Ramos (cell line): ENCODE results near the gene MARCHF9.

ENCODE experiments used
- in situ Hi-C: fragments of 300-500 bp; cut with MboI; formaldehyde crosslinking; loops from one replicate; pipeline ENCODE4 v1.14.3; 2022; ENCODE audit warnings: low sequenced_read_pairs; ENCODE audit not compliant: unreplicated experiment

Gene MARCHF9

DNA sequence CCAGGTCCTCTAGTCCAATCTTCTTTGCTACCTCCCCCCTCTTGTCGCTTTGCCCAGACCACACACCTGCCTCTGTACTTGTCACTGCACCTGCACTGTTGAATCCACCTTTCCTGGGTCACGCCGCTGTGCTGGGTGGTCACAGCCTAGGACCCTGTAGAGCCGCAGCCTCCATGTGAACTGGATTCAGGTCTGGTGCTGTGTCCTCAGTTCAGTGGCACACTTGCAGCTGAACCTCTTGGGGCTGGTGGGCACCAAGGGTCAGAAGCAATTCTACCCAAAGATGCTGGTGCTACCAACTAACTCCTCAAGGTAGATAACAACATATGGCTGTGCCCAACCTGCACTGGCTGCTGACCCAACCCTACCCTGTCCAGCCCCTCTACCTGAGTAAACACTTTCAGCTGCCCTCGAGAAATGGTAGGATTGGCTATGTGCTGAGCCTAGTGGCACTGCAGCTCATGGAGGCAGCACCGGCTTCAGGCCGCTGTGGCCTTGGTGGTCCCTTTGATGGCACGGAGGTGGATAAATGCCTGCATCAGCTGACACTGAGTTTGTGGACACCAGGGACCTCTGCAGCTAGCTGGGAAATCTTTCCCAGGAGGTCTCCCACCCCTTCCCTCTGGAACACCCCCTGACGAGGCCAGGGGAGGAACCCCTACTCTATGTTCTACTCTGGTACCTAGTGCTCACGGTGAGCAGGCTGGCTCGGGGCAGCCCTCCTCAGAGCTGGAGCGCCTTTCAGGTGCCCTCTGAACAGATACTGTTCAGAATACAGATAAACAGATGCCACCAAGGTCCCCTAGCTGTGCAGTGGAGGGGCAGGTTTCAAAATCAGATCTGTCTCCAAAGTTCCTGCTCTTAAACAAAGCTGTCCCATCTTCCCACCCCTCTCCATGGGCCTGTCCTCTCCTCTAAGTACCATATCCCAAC, 30.6 kb upstream of the MARCHF9 start:
- in situ Hi-C loops = no loop called here

DNA sequence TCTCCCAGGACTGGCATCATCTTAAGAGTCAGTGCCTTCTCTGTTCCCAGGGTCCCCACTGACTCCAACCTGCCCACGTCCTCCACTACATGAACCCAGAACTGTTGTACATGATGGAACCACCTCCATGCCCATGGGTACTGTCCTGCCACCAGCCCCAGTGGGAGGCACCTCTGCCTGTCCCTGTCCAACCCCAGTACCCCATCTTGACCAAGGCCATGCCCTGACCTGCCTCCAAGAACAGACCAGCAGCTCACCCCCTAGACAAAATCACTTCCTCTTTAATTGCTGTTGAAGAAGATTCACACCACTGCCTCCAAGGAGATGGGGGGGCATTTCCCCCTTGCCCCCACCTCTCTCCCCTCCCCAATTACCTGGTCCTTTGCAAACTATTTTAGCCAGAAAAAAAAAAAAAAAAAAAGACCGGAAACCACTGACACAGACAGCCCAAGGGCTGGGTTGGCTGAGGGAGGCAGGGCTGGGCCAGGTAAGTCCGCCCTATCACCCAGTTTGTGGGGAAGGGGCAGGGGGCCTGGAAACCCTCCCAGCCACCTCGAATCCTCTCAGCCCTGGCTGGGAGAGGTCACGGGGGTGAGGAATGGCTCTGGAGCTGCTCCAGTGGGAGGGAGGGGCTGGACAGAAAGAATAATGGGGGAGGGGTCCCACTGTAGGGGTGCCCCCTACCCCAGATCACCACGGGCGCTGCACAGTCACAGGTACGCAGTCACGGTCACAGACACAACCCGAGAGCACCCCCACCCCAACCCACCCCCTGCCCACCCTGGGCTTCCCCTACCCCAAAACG, 29.8 kb upstream of the MARCHF9 start:
- in situ Hi-C loops = no loop called here

DNA sequence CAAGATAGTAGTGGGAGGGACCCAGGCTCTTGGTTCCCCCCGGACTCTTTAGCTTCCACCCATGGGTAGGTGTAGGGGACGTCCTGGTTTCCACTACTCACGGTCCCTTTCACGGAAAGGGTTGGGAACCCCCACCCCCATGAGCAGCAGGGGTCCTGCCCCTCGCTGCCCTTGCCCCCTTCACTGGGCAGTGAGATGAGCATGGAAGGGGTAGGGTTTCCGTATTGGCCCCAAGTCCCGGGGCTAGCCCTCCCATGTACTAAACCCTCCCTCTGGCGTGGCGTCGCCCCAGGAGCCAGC, 29.1 kb upstream of the MARCHF9 start:
- in situ Hi-C loops = no loop called here

DNA sequence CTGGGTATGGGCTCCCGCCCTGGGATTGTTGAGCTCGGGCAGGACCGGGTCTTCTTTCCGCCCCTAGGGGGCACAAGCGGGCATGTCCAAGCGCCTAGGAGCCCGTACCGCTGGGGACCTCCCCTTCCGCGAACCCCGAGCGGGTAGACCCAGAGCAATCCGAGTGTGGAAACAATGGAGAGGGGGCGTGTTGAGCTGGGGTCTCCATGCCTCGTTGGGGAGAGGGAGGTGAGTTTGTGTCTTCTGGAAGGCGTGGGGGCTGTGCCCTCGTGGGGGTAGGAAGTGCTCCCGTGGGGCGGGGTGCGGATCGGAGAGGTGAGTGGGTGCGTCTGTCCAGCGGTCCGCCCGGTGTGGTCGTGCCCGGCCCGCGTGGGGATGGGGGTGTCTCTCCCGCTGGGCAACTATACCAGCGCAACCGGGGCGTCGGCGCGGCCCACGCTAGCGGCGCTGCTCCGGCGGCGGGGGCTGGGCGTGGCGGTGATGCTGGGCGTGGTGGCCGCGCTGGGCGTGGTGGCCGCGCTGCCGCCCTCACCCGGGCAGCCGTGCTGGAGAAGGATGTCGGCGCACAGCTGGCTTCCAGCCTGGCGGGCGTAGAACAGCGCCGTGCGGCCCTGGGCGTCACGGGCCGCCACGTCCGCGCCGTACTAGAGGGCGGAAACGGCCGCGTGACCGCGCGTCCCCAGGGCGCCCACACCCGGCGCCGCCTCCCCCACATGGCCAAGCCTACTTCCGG, 28.6 kb upstream of the MARCHF9 start:
- in situ Hi-C loops = no loop called here

DNA sequence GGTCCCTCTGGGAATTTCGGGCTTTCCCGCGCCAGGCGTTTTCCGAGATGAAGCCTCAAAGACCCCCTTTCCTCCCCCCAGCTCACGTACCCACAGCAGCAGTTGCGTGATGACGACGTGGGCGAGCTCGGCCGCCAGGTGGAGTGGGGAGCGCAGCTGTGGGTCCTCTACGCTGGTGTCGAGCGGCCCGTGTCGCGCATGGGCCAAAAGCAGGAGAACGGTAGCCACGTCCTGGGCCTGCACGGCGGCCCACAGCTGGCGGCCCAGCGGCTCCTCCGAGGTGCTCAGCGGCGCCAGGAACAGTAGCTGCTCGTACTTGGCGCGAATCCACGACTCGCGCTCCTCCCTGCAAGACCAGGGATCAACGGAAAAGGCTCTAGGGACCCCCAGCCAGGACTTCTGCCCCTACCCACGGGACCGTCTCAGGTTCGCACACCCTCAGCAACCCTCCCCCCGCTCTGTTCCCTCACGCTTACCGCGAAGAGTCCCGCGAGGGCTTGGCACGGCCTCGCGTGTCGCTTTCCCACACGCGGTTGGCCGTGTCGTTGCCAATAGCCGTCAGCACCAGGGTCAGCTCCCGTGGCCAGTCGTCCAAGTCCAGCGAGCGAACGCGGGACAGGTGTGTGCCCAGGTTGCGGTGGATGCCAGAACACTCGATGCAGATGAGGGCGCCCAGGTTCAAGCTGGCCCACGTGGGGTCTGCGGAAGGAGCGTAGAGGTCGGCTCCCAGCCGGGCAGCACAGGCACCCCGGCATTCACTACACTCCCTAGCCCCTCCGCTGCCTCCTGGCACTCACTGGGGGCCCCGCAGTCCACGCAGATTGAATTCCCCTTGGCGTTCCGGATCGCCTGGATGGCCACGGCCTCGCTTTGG, 27.8 kb upstream of the MARCHF9 start:
- in situ Hi-C loops = no loop called here

DNA sequence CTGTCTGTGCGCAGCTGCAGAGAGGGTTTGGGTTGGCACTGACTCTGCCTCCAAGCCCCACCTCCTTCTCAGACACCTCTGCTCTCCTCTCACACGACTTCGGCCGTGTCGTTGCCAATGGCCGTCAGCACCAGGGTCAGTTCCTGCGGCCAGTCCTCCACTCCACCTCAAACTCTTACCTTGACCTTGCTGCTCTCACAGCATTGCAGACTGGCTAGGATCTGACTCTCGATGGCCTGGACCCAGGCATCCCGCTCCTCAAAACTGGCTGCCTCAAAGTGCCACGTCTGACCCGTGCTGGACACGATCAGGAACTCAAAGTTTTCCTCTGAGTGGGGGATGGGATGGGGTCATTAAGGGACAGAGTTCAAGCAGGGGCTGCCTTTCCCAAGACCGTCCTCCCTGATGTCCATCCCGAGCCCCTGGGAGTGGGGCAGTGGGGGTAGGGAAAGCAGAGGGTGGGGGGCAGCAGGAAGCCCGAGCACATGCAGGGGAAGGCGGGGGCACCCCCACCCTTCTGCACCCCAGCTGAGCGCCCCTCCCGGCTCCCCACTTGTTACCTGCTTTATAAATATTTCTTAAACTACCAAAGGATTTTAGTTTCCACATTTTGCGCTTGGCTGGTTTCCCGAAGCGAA, 27.0 kb upstream of the MARCHF9 start:
- in situ Hi-C loops = no loop called here

DNA sequence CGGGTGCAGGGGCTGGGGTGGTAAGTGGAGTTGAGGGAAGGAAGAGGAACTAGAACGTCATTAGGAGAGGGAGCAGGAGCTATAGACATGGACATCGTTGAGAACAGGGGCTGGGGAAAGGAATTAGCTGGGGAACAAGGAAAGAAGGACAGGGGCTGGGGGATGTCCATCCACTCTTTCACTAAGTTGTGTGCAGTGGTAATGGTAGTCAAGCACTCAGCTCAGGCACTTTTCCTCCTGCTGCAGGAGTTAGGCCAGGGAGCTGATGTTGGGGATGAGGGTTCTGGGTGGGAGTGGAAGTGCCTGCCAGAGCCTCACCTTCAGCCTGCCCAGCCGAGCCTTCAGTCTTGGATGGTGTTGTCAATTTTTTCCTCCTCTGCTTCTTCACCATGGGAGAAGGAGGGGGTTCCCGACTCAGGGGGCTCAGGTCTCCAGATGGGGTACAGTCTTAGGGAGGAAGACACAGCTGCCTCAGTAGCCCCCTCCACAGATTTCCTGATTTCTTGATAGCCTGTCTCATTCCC, 25.5 kb upstream of the MARCHF9 start:
- in situ Hi-C loops = no loop called here

DNA sequence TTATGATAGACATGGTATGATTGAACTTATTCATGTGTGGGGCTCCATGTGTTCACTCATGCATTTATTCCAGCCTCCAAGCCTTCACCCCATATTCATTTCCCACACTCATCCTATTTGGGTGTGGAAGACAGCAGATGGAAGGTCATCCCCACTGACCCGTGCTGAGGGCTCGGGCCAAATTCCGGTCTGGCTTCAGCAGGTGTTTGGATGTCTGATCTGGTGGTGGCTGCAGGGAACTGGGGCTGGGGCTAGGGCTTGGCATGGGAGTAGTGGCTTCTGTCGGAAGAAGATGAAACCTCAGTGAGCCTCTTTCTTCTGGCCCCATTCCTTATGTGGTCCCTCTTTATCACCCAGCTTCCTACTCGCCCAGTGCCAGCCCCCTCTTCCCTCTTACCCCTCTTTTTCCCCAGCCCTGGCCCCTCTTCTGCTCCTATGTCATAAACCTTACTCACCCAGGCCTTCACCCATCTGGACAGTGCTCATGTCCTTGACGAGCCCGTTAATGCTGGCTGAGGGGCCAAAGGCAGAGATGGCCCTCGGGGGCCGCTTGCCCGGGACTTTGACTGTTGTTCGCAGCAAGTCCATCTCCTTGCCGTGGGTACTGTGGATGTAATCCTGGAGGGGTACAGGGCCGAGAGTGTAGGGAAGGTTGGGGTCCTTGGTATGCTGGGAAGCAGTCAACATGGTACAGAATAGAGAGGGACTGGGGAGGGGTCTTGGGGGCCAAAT, 24.4 kb upstream of the MARCHF9 start:
- in situ Hi-C loops = no loop called here

DNA sequence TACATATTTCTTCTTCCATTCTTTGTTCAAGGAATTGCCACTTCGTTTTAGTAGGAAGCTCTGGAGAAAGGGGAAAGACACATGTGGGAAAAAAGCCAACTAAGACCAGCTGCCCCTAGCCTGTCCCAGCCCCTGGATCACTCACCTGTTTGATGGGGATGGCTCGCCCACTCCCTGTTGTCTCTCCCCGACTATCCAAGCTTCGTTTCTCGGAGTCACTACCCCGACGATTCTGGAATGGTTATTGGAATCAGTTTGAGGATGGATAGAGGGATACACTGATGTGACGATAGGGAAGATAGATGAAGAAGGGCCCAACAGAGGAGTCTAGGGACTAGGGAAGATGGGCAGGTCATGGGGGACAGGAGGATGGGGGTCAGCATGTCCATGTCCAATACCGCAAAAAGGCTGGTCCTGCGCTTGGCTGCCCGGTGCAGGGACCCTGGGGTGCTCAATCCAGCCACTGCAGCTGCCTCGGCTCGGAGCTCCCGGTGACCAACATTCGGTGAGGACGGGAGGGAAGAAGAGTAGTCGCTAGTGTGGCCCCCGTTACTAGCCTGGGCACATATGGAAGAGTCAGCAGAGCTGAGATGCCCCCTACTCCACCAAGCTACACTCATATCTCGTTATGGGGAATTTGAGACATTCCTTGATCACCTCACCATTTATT, 23.4 kb upstream of the MARCHF9 start:
- in situ Hi-C loops = no loop called here

DNA sequence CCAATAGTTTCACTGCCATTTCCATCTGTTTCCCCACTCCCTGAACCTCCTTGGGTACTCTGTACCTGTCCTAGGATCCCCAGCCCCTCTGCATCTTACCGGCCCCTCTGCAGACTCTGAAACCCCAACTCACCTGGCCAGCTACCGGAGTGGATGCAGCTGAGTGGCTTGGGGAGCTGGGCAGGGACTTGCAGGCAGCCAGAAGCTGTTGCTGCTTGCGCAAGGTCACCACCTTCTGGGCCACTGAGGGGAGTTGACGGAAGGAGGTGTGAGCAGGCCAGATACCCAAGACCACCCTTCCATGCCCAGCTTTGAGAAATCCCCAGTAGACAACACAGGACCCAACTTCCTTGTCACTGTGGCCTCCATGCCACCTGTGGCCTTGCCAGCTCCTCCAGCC, 22.6 kb upstream of the MARCHF9 start:
- in situ Hi-C loops = no loop called here

DNA sequence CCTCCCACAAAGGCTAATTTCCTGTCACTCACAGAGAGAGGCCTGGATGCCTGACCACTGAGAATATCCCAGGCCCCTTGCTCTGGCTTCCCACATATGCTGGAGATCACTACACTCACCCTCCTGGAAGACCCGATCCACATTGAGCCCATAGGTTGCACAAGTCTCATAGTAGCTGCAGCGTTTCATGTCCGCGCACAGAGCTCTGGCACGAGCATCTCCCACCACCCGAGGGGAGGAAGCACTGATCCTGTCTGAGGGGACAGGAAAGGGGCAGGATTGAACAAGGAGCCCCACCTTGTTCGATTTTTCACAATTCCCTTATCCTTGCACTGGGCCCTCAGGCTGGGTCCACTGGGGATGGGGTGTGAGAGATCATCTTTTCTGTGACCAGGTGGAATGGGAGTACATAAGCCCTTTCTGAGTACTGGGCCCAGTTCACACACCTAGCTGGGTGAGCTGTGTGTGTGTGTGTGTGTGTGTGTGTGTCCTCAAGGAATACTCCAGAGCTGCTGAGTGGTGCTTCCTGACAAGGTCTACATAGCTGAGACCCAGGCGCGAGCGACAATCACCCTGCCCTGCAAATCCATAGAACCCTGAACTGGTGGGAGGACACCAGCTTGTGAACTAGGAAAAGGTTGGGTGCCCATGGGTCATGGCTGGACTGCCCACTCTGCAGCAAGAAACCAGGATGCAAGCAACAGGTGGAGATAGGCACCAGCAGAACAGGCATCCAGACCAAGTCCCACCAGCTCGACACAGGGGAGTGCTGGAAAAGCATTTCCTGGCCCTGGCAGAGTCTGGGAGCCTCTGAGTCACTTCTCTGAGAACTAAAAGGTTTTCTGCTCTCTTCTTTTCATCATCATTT, 21.9 kb upstream of the MARCHF9 start:
- in situ Hi-C loops = no loop called here

DNA sequence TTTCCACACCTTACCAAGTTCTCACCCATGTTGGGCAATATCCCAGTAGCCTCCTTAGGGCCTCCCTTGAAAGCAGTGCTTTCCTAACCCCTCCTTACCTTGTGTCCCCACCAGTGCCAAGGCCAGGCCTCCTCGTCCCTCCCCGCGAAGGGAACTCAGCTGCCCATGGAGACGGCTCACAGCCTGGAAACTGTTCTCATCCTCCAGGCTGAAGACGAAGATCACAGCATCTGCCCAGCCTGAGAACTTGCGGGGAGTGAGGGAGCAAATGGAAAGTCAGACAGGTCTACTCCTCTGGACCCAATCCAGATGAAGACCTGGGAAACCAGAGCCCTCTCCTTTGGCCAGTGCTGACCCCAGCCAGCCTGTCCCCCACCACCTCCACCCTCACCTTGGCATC, 21.0 kb upstream of the MARCHF9 start:
- in situ Hi-C loops = no loop called here

DNA sequence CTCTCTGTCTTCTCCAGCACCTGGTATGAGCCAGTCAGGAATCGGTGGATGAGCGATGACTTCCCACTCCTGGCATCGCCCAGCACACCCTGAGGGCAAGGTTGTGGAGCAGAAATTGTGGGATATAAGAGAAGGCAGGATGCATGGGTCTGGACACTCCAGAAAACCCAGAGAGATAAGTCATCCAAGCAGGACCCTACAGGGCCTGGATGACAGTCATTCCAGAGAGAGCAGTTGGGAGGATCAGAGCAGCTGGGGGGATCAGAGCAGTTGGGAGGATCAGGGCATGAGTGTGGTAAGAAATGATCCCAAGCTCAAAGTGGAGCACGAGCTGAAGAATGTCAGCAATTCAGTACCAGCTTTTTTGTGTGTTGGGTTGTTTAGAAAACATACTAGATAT, 20.3 kb upstream of the MARCHF9 start:
- in situ Hi-C loops = no loop called here

DNA sequence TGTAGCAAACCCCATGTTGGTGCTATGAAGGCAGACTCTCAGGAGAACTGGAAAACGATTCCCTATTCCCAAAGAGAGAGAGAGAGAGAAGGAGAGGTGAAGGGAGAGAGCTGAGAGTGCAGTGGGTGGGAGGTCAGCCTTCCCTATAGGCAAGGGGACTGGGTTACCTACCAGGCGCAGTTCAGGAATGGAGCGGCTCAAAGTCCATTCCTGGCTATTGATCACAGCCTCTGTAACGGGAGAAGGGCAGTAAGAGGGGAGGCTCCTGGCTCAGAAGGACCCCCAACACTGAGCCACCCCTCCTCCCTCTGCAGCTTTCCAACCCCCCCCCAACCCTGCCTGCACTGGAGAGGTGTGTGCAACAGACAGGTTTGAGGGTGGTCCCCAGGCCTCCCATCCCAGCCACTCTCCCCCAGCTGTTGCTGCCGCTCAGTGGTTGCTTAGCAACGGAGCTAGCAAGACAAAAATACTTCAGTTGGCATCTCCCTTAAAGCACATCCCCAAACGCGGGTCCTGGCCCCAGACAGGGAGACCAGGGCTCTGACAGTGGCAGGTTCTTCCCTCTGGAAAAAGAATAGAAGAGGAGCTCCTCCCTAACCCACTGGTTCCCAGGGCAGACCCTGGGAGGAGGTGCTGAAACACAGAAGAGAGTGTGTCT, 19.6 kb upstream of the MARCHF9 start:
- in situ Hi-C loops = no loop called here

DNA sequence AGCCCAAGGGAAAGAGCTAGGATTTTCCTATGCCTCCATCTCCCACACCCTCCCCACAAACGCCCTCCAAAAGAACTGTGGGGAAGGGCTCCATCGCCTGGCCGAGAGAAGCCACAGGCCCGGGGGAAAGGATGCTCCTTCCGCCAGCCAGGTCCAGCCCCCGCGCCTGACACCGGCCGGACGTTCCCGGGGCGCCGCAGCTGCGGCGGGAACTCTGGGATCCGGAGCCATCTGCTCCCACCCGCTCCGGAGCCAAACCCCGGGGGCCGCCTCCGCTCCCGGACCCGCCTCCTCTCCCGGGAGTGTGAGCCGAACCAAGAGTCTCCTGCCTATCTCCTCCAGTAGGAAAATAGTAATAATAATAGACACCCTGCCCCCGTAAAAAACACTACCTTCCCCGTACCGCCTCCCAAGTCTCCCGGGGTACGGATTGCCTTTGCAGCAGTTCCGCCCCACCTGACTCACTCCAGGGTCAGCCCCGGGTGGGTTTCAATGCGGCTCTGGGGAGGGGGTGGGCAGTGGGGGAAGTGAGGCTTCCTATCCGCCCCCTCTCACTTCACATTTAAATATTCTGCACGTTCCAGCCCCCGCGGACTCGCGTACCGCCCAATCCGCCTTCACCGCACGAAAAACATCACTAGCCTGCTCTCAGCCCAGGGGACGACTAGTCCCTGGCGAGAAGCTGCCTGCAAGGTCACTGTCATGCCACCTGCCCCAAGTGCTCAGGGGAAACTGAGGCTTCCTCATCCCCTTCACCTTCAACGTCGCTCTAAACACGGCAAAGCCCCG, 18.8 kb upstream of the MARCHF9 start:
- in situ Hi-C loops = no loop called here
